ENCODE measurements around the gene MTPN.

MTPN gene

GRCh38 chr7:135929249-135929648 is 47.9 kb downstream of the MTPN start:
- DNase-seq (ENCODE audit: low read depth in 2 of 2, low spot score in 1 of 2): no peak

GRCh38 chr7:135928136-135928535 is 49.0 kb downstream of the MTPN start:
- no peak for DNase-seq (ENCODE audit: low read depth in 2 of 2, low spot score in 1 of 2)

GRCh38 chr7:135925210-135925609 is 51.9 kb downstream of the MTPN start:
- no peak for DNase-seq (ENCODE audit: low read depth in 2 of 2, low spot score in 1 of 2)

- no peak for DNase-seq (ENCODE audit: low read depth in 2 of 2, low spot score in 1 of 2)
These were observed 52.9 kb downstream of the MTPN start for GRCh38 chr7:135924302-135924701.

- DNase-seq (ENCODE audit: low read depth in 2 of 2, low spot score in 1 of 2): no peak
These were observed 54.9 kb downstream of the MTPN start for GRCh38 chr7:135922263-135922662.

GRCh38 chr7:135920478-135920877 is 56.7 kb downstream of the MTPN start:
- DNase-seq (ENCODE audit: low read depth in 2 of 2, low spot score in 1 of 2): no peak

- DNase-seq (ENCODE audit: low read depth in 2 of 2, low spot score in 1 of 2): no peak
These were observed 57.9 kb downstream of the MTPN start for GRCh38 chr7:135919071-135919841.

- no peak for DNase-seq (ENCODE audit: low read depth in 2 of 2, low spot score in 1 of 2)
These were observed 59.0 kb downstream of the MTPN start for GRCh38 chr7:135918134-135918533.

GRCh38 chr7:135917721-135918120 is 59.4 kb downstream of the MTPN start:
- DNase-seq (ENCODE audit: low read depth in 2 of 2, low spot score in 1 of 2): no peak

- no peak for DNase-seq (ENCODE audit: low read depth in 2 of 2, low spot score in 1 of 2)
These were observed 62.8 kb downstream of the MTPN start for GRCh38 chr7:135914346-135914745.

- DNase-seq (ENCODE audit: low read depth in 2 of 2, low spot score in 1 of 2): no peak
These were observed 63.8 kb downstream of the MTPN start for GRCh38 chr7:135913404-135913803.

- DNase-seq (ENCODE audit: low read depth in 2 of 2, low spot score in 1 of 2): no peak
These were observed 66.1 kb downstream of the MTPN start for GRCh38 chr7:135911099-135911498.

- no peak for DNase-seq (ENCODE audit: low read depth in 2 of 2, low spot score in 1 of 2)
These were observed 66.6 kb downstream of the MTPN start for GRCh38 chr7:135910393-135911036.

- no peak for DNase-seq (ENCODE audit: low read depth in 2 of 2, low spot score in 1 of 2)
These were observed 71.3 kb downstream of the MTPN start for GRCh38 chr7:135905858-135906257.

GRCh38 chr7:135905355-135905754 is 71.8 kb downstream of the MTPN start:
- no peak for DNase-seq (ENCODE audit: low read depth in 2 of 2, low spot score in 1 of 2)

GRCh38 chr7:135904282-135904681 is 72.9 kb downstream of the MTPN start:
- DNase-seq (ENCODE audit: low read depth in 2 of 2, low spot score in 1 of 2): no peak

- no peak for DNase-seq (ENCODE audit: low read depth in 2 of 2, low spot score in 1 of 2)
These were observed 75.3 kb downstream of the MTPN start for GRCh38 chr7:135901585-135902540.

GRCh38 chr7:135900065-135900546 is 77.1 kb downstream of the MTPN start:
- no peak for DNase-seq (ENCODE audit: low read depth in 2 of 2, low spot score in 1 of 2)

- DNase-seq (ENCODE audit: low read depth in 2 of 2, low spot score in 1 of 2): no peak
These were observed 77.6 kb downstream of the MTPN start for GRCh38 chr7:135899458-135900064.

- no peak for DNase-seq (ENCODE audit: low read depth in 2 of 2, low spot score in 1 of 2)
These were observed 78.9 kb downstream of the MTPN start for GRCh38 chr7:135898226-135898625.

- no peak for DNase-seq (ENCODE audit: low read depth in 2 of 2, low spot score in 1 of 2)
These were observed 82.3 kb downstream of the MTPN start for GRCh38 chr7:135894816-135895215.
